Endothelial cell of umbilical vein (primary cell): Measurements from ENCODE around the gene ECPAS. TPM values are rescaled to one million over a fixed set of nuclear protein-coding genes. Genes with fewer than 3 reads are reported as not detected.
A peak's percentile ranks its signal among the peaks of the same experiment; 100 is the strongest.

Experiments used
- BruUV-seq: library from RNA; stranded (reverse); fragments of 400-500 nt; replicated peaks from 2 replicates; lab custom pipeline; 2021; lab: Mats Ljungman, UMichigan
- CTCF ChIA-PET: fragments of 300-600, 350-600 bp; sonication (Branson Sonifier 250); formaldehyde crosslinking; loops from one replicate; lab custom pipeline; 2021; ENCODE audit warnings: antibody characterized with exemption, inconsistent platforms; lab: Charles Lee
- POLR2A ChIA-PET: fragments of 300-600, 350-600 bp; sonication (Branson Sonifier 250); formaldehyde crosslinking; loops from one replicate; lab custom pipeline; 2021; ENCODE audit warnings: antibody characterized with exemption, inconsistent platforms; lab: Charles Lee
- DNase-seq: peaks from one replicate; pipeline ENCODE4 v3.0.0-alpha.2; 2011; ENCODE audit warnings: low read depth, low spot score
- FAIRE-seq: peaks from 2 replicates; lab custom pipeline; 2011; peaks lifted over from hg19 to GRCh38; lab: Jason Lieb, UNC
- H2AFZ ChIP-seq: 2 replicates; pipeline ENCODE4 v1.6.0; 2012; ENCODE audit warnings: low read depth, low read length, control low read depth, inconsistent platforms
- H3K27ac ChIP-seq: 2 replicates; pipeline ENCODE4 v1.5.1; 2011; ENCODE audit warnings: low read depth, mild to moderate bottlenecking, control low read depth, low read length, moderate library complexity; ENCODE audit not compliant: insufficient read depth
- H3K27me3 ChIP-seq, 2 experiments: 2 replicates each; pipeline versions ENCODE4 v1.6.0 to v1.6.1; 2011; ENCODE audit warnings: low read length in 2 of 2, mixed read lengths in 1 of 2; ENCODE audit not compliant: control insufficient read depth in 2 of 2, insufficient read depth in 2 of 2
- H3K36me3 ChIP-seq, 2 experiments: 2 replicates in 1 of 2; 3 replicates in 1 of 2; pipeline ENCODE4 v1.5.1; 2011; ENCODE audit warnings: low read length in 2 of 2, mild to moderate bottlenecking in 1 of 2, moderate library complexity in 1 of 2; ENCODE audit not compliant: control insufficient read depth in 2 of 2, insufficient read depth in 2 of 2; ENCODE audit errors: extremely low read depth in 1 of 2
- H3K4me1 ChIP-seq: 3 replicates; pipeline ENCODE4 v1.5.1; 2011; ENCODE audit warnings: mild to moderate bottlenecking, low read length; ENCODE audit not compliant: control insufficient read depth, insufficient read depth; ENCODE audit errors: extremely low read depth
- H3K4me2 ChIP-seq: 2 replicates; pipeline ENCODE4 v1.6.1; 2011; ENCODE audit warnings: low read length, control low read depth, mixed read lengths; ENCODE audit not compliant: insufficient read depth
- H3K4me3 ChIP-seq, 3 experiments: fragments of 200-600 bp in 1 of 3; sonication (generic), shearing (Covaris generic) in 1 of 3; replicated peaks in 1 of 3; 2 replicates each; pipeline ENCODE4 v1.5.1; 2011 to 2016; ENCODE audit warnings: control low read depth in 3 of 3, low read length in 3 of 3, mild to moderate bottlenecking in 2 of 3, inconsistent platforms in 1 of 3, low read depth in 1 of 3, moderate library complexity in 1 of 3; ENCODE audit not compliant: insufficient read depth in 1 of 3
- H3K79me2 ChIP-seq: 2 replicates; pipeline ENCODE4 v1.6.0; 2012; ENCODE audit warnings: low read length, inconsistent platforms; ENCODE audit not compliant: control insufficient read depth, insufficient read depth
- H3K9ac ChIP-seq: replicated peaks from 2 replicates; pipeline ENCODE3; 2011; ENCODE audit warnings: low read length, control low read depth; ENCODE audit not compliant: insufficient read depth; ENCODE audit errors: extremely low read depth
- H3K9me1 ChIP-seq: replicated peaks from 3 replicates; pipeline ENCODE4 v1.6.0; 2011; ENCODE audit warnings: mild to moderate bottlenecking, low read length; ENCODE audit not compliant: control insufficient read depth, insufficient read depth; ENCODE audit errors: extremely low read depth
- H3K9me3 ChIP-seq: replicated peaks from 2 replicates; pipeline ENCODE4 v1.5.1; 2012; ENCODE audit warnings: low read length, inconsistent platforms; ENCODE audit not compliant: control insufficient read depth, insufficient read depth
- H4K20me1 ChIP-seq: replicated peaks from 2 replicates; pipeline ENCODE3; 2011; ENCODE audit warnings: mild to moderate bottlenecking, low read length; ENCODE audit not compliant: control insufficient read depth, insufficient read depth; ENCODE audit errors: extremely low read depth
- MYC ChIP-seq: IDR thresholded peaks from one replicate; pipeline ENCODE4 v1.6.1; 2011; ENCODE audit warnings: mild to moderate bottlenecking, low read depth, low read length
- dilution Hi-C: fragments of 300-500 bp; cut with MboI; formaldehyde crosslinking; loops from one replicate; pipeline ENCODE4 v1.15.0; 2019; ENCODE audit warnings: low sequenced_read_pairs; ENCODE audit not compliant: extremely low pct_ligation_motif_present
- intact Hi-C: fragments of 100-400 bp; cut with micrococcal nuclease; formaldehyde crosslinking; loops from one replicate; pipeline ENCODE4 v1.10.0; 2022
- polyA plus RNA-seq, 4 experiments: library from polyadenylated mRNA; depleted of rRNA in 3 of 4; stranded (reverse) in 3 of 4; unstranded in 1 of 4; fragments of >200 nt; gene quantifications; 2 replicates each; pipeline versions ENCODE4 v1.2.1 to v1.2.3, GENCODE V29; 2011 to 2012; ENCODE audit warnings: missing spikeins in 1 of 4
- total RNA-seq: library from RNA; stranded (reverse); gene quantifications from 2 replicates; pipeline ENCODE4 v1.2.3, GENCODE V29; 2021
- TF ChIP-seq, protein P1 (sequence below), 2 donors: IDR thresholded peaks; 1 replicate in 1 of 2; 2 replicates in 1 of 2; pipeline ENCODE4 v1.5.1; 2011; ENCODE audit warnings: low read length in 2 of 2, mild to moderate bottlenecking in 2 of 2, moderate library complexity in 2 of 2, control low read depth in 1 of 2, inconsistent platforms in 1 of 2, low read depth in 1 of 2; ENCODE audit not compliant: insufficient read depth in 1 of 2; ENCODE audit errors: extremely low read depth in 1 of 2

Gene ECPAS
- total and polyA plus RNA-seq, 2 donors (not counting 3 experiments of a cell fraction or from before 2014, with no cell fraction given): 17.9 to 89.3 TPM

DNA sequence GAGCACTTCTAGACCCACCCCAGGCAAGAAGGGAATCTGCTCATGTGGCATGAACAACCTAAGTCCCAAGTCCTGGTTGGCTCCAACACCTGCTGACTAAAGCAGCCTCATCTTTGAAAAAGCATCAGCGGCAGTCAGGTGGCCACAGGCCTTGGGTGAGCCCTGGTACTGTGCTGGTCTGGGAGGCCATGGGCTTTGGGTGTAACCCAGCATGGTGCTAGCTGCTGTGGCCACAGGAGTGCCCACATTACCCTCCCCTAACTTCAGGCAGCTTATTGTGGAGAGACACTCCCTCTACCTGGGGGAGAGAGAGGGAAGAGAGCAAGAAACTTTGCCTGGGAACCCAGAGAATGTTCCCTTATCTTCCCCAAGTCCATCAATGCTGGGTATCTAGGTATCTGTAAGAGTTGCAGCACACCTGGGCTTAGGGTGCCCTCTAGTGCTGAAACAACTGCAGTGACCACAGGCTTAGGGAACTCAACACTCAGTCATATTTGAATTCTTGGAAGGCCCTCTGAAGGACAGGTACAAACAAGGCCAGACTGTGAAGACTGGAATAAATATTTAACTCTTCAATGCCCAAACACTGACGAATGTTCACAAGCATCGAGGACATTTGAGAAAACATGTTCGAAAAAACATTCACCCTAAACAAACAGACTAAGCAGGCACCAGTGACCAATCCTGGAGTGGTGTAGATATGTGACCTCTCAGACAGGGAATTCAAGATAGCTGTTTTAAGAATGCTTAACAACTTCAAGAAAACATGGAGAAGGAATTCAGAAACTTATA lies 84.2 kb downstream of the ECPAS start:
- POLR2A ChIA-PET: no interaction called here

More for the DNA sequence above, 84.2 kb downstream of the ECPAS start:
- peaks cover 7% of the 10 kb centered on the region for H3K79me2 ChIP-seq
- no peak overlapping the region for H3K4me3 ChIP-seq
- dilution Hi-C loops (no loop called here), intact Hi-C loops (loop anchor here (2.0 kb wide), 1 partner anchor 761 kb away; no protein-coding TSS in a partner anchor)
- H3K9ac ChIP-seq: no peak overlapping the region
- no peak overlapping the region for H2AFZ ChIP-seq
- DNase-seq (peak; percentile 14), FAIRE-seq (peak; percentile 55)
- no peaks in the 10 kb centered on the region for H3K9me3 ChIP-seq
- H3K4me1 ChIP-seq: no peaks in the 10 kb centered on the region
- H4K20me1 ChIP-seq: no peaks in the 10 kb centered on the region
- H3K27me3 ChIP-seq: no peaks in the 10 kb centered on the region
- CTCF ChIA-PET: interaction anchor here (1.1 to 1.3 kb wide), 2 partner anchors 11 to 26 kb away, joined by 3 to 4 read pairs; no protein-coding TSS in a partner anchor
- no peak overlapping the region for H3K4me2 ChIP-seq
- no peak for TF ChIP-seq MYC
- TF ChIP-seq, protein P1, sequence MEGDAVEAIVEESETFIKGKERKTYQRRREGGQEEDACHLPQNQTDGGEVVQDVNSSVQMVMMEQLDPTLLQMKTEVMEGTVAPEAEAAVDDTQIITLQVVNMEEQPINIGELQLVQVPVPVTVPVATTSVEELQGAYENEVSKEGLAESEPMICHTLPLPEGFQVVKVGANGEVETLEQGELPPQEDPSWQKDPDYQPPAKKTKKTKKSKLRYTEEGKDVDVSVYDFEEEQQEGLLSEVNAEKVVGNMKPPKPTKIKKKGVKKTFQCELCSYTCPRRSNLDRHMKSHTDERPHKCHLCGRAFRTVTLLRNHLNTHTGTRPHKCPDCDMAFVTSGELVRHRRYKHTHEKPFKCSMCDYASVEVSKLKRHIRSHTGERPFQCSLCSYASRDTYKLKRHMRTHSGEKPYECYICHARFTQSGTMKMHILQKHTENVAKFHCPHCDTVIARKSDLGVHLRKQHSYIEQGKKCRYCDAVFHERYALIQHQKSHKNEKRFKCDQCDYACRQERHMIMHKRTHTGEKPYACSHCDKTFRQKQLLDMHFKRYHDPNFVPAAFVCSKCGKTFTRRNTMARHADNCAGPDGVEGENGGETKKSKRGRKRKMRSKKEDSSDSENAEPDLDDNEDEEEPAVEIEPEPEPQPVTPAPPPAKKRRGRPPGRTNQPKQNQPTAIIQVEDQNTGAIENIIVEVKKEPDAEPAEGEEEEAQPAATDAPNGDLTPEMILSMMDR (IDR thresholded peaks at IDR 0.05; ENCODE audit: extremely low read depth in 1 of 2, insufficient read depth in 1 of 2, low read depth in 1 of 2, low read length in 2 of 2): peak; percentile 50 to 53
- H3K27ac ChIP-seq: no peak overlapping the region
- peaks cover 12 to 13% of the 10 kb centered on the region in 2 experiments for H3K36me3 ChIP-seq
- H3K9me1 ChIP-seq: no peaks in the 10 kb centered on the region
- BruUV-seq: no TSS peak
